GM21723 (cell line): ENCODE data around the gene WDR1.

ENCODE experiments used
- ATAC-seq: cut with Tn5 transposase; IDR thresholded peaks from one replicate; pipeline ENCODE4 v1.9.1; 2021; ENCODE audit warnings: mild to moderate bottlenecking, moderate library complexity; ENCODE audit not compliant: unreplicated experiment

The WDR1 gene

GRCh38 chr4:10087152-10087791, 29.3 kb downstream of the WDR1 start:
- ATAC-seq, result no peak

DNA sequence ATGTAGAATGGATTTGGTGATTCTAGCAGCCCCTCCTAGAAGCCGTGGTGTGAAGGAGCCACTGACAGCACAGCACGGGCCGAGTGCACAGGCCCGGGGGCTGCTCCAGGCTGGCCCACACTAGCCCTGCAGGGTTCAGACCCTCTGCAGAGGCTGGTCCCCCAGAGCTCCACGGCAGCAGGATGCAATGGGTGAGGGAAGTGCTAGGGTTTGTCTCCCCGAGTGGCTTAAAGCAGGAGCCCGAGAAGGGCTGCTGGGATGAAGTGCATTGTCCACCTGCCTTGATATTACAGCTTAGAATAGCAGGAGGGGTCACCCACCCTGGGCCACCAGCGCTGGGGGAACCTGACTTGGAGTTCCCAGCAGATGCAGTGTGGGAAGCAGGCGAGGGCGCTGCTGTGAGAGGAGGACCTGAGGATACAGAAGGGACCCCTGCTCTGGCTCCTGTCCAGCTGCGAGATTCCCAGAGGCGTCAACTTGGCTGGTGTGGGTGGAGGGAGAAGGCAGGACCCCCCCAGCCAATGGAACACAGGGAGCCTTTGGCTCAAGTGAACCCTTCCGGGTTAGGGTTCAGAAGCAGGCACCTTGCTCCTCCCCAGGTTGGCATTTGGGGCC, 30.0 kb downstream of the WDR1 start:
- no peak for ATAC-seq

GRCh38 chr4:10085828-10086505, 30.6 kb downstream of the WDR1 start:
- ATAC-seq, result no peak

DNA sequence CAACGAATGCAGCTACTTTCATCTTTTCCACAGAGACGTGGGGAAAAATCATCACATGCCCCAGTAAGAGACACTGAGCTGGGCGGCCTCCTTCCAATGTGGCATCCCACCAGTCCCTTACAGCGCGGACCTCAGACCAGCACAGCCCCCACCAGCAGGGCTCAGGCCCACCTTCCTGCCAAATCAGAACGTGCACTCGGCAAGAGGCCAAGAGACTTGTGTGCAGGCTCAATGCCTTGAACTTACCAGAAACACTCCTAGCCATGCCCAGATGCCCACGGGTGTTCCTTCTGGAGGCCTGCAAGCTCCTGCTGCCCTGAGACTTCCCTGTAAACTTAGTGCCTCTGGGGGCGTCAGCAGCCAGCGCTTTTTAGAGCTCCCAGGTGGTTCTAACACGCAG, 31.2 kb downstream of the WDR1 start:
- no peak for ATAC-seq

GRCh38 chr4:10084651-10085358, 31.8 kb downstream of the WDR1 start:
- no peak for ATAC-seq

- ATAC-seq, result no peak
Measured at GRCh38 chr4:10083861-10084641, 32.5 kb downstream of the WDR1 start.

GRCh38 chr4:10083331-10083771, 33.2 kb downstream of the WDR1 start:
- no peak for ATAC-seq

DNA sequence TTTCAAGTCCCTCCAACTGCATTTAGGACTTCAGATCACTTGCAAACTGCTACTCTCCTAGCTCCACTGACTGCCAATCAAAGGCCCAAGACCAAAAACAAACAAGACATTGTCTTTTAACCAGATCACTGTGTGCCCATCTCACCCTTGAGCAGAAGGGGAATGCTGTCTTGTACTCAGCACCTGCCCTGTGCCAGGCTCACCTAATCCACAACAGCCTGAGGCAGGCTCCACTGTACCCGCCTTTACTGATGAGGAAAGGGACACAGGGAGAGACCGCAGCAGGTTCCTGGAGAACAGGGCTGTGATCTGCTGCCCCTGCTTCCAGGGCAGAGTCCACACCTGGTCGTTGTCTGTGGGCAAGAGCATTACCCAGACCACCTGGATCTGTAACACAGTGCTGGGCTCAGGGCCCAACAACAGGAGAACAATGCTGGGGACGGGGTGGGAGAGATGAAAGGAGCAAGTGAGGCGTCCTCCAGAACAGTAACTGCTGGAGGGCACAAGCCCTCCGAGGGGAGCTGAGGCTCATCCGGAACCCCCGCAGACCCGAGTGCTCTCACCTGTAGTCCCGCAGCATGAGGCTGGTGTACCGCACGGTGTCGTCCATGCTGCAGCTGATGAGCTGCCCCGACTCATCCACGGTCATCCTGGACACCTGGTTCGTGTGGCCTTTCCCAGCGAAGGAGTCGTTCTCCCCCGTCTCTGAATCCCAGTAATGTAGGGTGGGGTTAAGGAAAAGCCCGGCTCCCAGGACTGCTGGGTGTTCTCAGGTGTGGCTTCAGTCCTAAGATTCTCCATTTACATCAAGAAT, 33.9 kb downstream of the WDR1 start:
- ATAC-seq, result no peak

- no peak for ATAC-seq
Measured at GRCh38 chr4:10082047-10082446, 34.6 kb downstream of the WDR1 start.

- no peak for ATAC-seq
Measured at GRCh38 chr4:10081218-10081606, 35.4 kb downstream of the WDR1 start.

DNA sequence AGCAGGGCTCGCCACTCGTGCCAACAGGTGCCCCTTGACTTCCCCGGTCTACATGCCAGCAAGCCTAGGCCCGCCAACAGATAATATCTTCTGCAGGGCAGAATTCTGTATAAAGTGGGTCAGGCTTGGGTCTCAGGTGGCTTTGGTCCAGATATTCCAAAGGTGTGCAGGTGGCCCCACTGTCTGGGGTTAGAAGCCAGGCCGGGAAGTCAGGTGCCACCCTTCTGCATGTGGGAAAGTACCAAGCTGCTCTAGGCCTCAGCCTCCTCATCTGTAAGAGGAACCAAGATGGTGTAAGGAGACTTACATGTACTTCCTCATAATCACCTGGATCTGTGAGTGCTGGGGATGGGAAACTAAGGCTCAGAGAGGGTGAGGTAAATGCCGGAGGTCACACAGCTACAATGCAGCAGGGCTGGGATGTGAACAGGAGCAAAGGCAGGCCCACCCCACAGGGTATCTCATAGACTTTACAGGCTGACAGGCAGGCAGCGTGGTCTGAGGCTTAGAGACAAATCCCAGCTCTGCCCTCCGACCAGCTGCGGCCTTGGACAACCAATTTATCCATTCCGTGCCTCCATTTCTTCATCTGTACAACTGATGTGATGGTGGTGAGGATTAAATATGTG, 35.9 kb downstream of the WDR1 start:
- ATAC-seq, result no peak

- no peak for ATAC-seq
Measured at GRCh38 chr4:10079912-10080588, 36.5 kb downstream of the WDR1 start.

DNA sequence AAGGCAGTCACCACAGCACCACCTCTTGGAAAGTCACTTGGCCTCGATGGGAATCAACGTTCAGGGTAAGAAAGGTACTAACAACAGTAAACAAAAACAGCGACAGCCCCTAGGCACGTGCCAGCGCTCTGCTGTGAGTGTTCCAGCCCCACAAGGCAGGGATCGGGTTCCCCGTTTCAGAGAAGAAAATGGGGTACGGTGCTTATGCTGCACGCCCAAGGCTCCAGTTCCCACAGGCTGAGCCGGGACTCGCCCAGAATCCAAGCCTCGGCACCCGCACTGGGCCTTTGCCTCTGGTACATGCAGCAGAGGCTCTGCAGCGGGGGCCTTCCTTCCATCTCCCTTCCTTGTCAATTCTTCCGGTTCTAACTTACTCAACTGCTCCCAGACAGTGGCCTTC, 37.3 kb downstream of the WDR1 start:
- ATAC-seq, result no peak

GRCh38 chr4:10078481-10079233, 37.9 kb downstream of the WDR1 start:
- ATAC-seq, result no peak

- ATAC-seq, result no peak
Measured at GRCh38 chr4:10077483-10078335, 38.9 kb downstream of the WDR1 start.

- no peak for ATAC-seq
Measured at GRCh38 chr4:10077076-10077475, 39.5 kb downstream of the WDR1 start.

GRCh38 chr4:10075953-10076391, 40.6 kb downstream of the WDR1 start:
- ATAC-seq, result no peak
